ENCODE measurements around the gene SLC16A4.

The SLC16A4 gene

DNA sequence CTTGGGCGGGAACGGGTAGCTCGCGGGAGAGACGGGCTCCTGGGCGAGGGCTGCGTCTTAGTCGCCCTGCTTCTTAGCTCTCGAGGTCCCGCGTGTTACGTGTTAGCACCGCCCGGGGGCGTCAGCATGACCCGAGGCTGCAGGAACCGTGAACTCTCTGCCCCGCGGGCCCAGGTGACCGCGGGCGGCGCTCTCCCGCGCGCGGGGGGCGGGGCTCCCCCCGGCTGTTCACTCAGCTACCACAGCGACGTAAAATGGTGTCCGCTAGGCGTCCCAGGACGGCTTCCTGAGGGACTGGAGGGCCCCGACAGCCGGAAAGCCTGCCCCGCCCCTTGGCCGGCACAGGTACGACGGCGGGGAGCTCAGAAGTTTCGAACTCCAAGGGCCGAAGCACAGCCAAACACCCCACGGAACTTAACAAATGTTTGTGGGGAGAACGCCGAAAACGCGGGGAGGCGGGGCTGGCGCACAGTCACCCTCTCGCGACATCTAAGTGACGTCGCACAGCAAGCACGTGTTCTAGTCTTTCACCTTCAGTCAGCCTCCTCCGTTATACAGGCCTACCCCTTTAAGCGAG, 52.4 kb downstream of the SLC16A4 start:
- H3K27ac ChIP-seq (ENCODE audit: low read length), result peak overlapping the region; percentile 98
- no peaks in the 10 kb centered on the region for H3K27me3 ChIP-seq (ENCODE audit: insufficient read depth, low read length, poor library complexity)
- H3K9me3 ChIP-seq (ENCODE audit: insufficient read depth, low read length, severe bottlenecking), result no peaks in the 10 kb centered on the region
- peak; percentile 73 for ATAC-seq (ENCODE audit: insufficient read depth, low read depth)
- H3K4me1 ChIP-seq (ENCODE audit: insufficient read depth, low read length), result peaks cover 53% of the 10 kb centered on the region
- peaks cover 41% of the 10 kb centered on the region for H3K36me3 ChIP-seq (ENCODE audit: insufficient read depth, low read length)
- peak overlapping the region; percentile 94 for H3K9ac ChIP-seq (ENCODE audit: low read depth, low read length)
- TF ChIP-seq, protein P1, sequence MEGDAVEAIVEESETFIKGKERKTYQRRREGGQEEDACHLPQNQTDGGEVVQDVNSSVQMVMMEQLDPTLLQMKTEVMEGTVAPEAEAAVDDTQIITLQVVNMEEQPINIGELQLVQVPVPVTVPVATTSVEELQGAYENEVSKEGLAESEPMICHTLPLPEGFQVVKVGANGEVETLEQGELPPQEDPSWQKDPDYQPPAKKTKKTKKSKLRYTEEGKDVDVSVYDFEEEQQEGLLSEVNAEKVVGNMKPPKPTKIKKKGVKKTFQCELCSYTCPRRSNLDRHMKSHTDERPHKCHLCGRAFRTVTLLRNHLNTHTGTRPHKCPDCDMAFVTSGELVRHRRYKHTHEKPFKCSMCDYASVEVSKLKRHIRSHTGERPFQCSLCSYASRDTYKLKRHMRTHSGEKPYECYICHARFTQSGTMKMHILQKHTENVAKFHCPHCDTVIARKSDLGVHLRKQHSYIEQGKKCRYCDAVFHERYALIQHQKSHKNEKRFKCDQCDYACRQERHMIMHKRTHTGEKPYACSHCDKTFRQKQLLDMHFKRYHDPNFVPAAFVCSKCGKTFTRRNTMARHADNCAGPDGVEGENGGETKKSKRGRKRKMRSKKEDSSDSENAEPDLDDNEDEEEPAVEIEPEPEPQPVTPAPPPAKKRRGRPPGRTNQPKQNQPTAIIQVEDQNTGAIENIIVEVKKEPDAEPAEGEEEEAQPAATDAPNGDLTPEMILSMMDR (IDR thresholded peaks at IDR 0.05; ENCODE audit: borderline replicate concordance, extremely low read depth, low read length, poor library complexity, severe bottlenecking), result peak; percentile 57
- no peak for TF ChIP-seq EZH2 (IDR thresholded peaks at IDR 0.05; ENCODE audit: borderline replicate concordance, low read depth, low read length, severe bottlenecking)
- no peak for DNase-seq
- H4K20me1 ChIP-seq (ENCODE audit: insufficient read depth, low read length), result peaks cover 35% of the 10 kb centered on the region
- H3K4me3 ChIP-seq (ENCODE audit: low read depth in 1 of 2, low read length in 2 of 2), result peak overlapping the region; percentile 81
- peaks cover 53% of the 10 kb centered on the region for H3K79me2 ChIP-seq (ENCODE audit: insufficient read depth, low read length)
- peak overlapping the region; percentile 90 for H2AFZ ChIP-seq (ENCODE audit: low read depth, low read length)
- peak overlapping the region; percentile 92 for H3K4me2 ChIP-seq (ENCODE audit: insufficient read depth, low read length)

DNA sequence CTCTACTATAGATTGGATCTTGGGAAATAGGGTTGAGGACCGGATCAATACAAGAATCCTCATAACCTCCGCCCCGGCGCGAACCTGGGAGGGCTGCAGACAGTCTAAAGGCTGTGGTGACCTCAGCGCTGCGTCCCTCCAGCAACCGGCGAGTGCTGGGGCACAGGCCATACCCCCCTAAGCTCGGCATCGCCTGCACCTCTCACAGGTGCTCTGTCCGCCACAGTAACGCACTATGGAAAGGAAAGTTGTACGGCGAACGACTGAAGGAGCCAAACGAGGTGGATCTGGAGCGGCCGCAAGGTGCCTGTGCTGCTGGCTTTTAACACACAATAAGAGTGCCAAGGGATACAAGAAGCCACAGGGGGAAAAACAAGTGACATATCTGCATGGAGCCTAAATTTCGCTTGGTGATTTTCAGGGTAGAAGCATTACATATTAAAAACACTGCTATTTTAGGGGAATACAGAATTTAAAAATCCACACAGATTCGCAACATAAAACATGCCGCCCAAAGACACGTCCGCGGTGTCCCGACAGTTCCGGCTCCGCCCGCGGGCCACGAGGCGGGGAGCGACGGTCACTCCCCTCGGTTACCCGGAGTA, 53.0 kb downstream of the SLC16A4 start:
- Histone ChIP-seq H3K27me3 (ENCODE audit: insufficient read depth, low read length, poor library complexity) (no peaks in the 10 kb centered on the region), H3K9me3 (ENCODE audit: insufficient read depth, low read length, severe bottlenecking) (no peaks in the 10 kb centered on the region), H3K9ac (ENCODE audit: low read depth, low read length) (peak overlapping the region; percentile 94), H3K79me2 (ENCODE audit: insufficient read depth, low read length) (peaks cover 47% of the 10 kb centered on the region), H3K4me1 (ENCODE audit: insufficient read depth, low read length) (peaks cover 48% of the 10 kb centered on the region), H4K20me1 (ENCODE audit: insufficient read depth, low read length) (peaks cover 29% of the 10 kb centered on the region), H3K36me3 (ENCODE audit: insufficient read depth, low read length) (peaks cover 35% of the 10 kb centered on the region), H3K4me2 (ENCODE audit: insufficient read depth, low read length) (peak overlapping the region; percentile 92), H3K27ac (ENCODE audit: low read length) (peak overlapping the region; percentile 98), H3K4me3 (ENCODE audit: low read depth in 1 of 2, low read length in 2 of 2) (peak overlapping the region; percentile 81), H2AFZ (ENCODE audit: low read depth, low read length) (peak overlapping the region; percentile 90)
- ATAC-seq (ENCODE audit: insufficient read depth, low read depth) (no peak), DNase-seq (peak; percentile 42)
- no peak for TF ChIP-seq EZH2 (IDR thresholded peaks at IDR 0.05; ENCODE audit: borderline replicate concordance, low read depth, low read length, severe bottlenecking)
- TF ChIP-seq, protein P1 (IDR thresholded peaks at IDR 0.05; ENCODE audit: borderline replicate concordance, extremely low read depth, low read length, poor library complexity, severe bottlenecking), result no peak

DNA sequence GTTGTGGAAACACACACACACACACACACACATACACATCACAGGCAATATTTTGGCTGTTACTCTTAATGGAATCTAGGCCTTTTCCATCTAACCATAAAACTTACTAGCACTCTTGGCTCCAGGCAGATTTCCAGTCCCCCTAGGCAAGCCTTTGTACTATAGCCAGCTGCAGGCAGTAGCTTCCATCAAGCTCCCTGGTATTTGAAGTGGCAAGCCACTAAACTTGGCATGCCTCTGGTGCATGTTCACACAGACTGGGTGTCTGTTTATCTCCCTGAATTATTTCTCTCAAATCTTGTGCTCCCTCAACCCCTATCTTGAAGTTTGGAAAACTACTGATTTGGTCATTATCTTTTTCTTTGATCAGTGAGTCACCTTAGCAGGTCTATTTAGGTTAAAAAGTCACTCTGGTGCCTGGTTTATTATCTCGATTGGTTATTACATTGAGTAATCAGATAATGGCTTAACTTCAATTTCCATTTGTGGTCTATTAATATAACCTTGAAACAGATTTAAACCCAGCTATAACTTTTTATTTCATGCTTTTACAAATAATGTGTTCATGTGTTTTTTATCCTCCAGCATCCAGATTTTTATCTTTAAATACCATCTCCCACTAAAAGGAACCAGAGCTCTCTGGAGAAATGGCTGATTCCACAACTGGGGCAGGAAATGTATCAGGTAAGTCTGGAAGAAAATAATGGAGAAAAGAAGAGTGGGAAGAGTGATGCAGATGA, 54.4 kb downstream of the SLC16A4 start:
- peak overlapping the region; percentile 94; the same call in 1 of the 2 replicates for H3K9ac ChIP-seq (ENCODE audit: low read depth, low read length)
- H4K20me1 ChIP-seq (ENCODE audit: insufficient read depth, low read length), result peaks cover 18% of the 10 kb centered on the region
- H3K79me2 ChIP-seq (ENCODE audit: insufficient read depth, low read length), result peaks cover 34% of the 10 kb centered on the region
- no peak overlapping the region for H3K27ac ChIP-seq (ENCODE audit: low read length)
- no peak overlapping the region; a peak in 2 of 4 replicates for H3K4me3 ChIP-seq (ENCODE audit: low read depth in 1 of 2, low read length in 2 of 2)
- no peaks in the 10 kb centered on the region for H3K9me3 ChIP-seq (ENCODE audit: insufficient read depth, low read length, severe bottlenecking)
- peaks cover 34% of the 10 kb centered on the region for H3K4me1 ChIP-seq (ENCODE audit: insufficient read depth, low read length)
- peaks cover 22% of the 10 kb centered on the region for H3K36me3 ChIP-seq (ENCODE audit: insufficient read depth, low read length)
- TF ChIP-seq, protein P1 (IDR thresholded peaks at IDR 0.05; ENCODE audit: borderline replicate concordance, extremely low read depth, low read length, poor library complexity, severe bottlenecking), result no peak
- no peak for TF ChIP-seq EZH2 (IDR thresholded peaks at IDR 0.05; ENCODE audit: borderline replicate concordance, low read depth, low read length, severe bottlenecking)
- H2AFZ ChIP-seq (ENCODE audit: low read depth, low read length), result no peak overlapping the region
- peak overlapping the region; percentile 92 for H3K4me2 ChIP-seq (ENCODE audit: insufficient read depth, low read length)
- DNase-seq (peak; percentile 53), ATAC-seq (ENCODE audit: insufficient read depth, low read depth) (no peak)
- H3K27me3 ChIP-seq (ENCODE audit: insufficient read depth, low read length, poor library complexity), result no peaks in the 10 kb centered on the region
